Bone marrow (tissue), 2 donors: ENCODE data around the gene SMARCC1.

Experiments
- DNase-seq, 2 donors: peaks; one replicate each; lab custom pipeline; 2025; lab: John Stamatoyannopoulos, UW

The SMARCC1 gene

GRCh38 chr3:47701388-47701787, 80.3 kb downstream of the SMARCC1 start:
- DNase-seq, result no peak

GRCh38 chr3:47692158-47692557, 89.5 kb downstream of the SMARCC1 start:
- DNase-seq, result no peak

GRCh38 chr3:47688488-47688887, 93.2 kb downstream of the SMARCC1 start:
- DNase-seq, result no peak

DNA sequence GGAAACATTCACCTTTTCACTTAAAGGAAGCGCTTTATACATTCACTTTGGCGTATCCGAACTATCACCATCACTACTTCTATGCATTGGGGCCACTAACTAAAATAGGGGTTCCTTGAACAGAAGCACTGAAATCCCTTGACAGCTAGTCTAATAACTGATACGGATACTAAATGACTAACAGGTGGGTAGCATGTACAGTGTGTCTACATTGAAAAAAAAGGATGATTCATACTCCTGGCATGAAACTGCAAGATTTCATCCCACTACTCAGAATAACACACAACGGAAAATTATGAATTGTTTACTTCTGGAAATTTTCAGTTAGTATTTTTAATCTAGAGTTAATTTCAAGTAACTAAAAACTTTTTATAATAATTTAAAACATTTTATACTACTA, 96.7 kb downstream of the SMARCC1 start:
- DNase-seq, result no peak

GRCh38 chr3:47681016-47681415, 100.7 kb downstream of the SMARCC1 start:
- no peak for DNase-seq

- DNase-seq, result no peak
Observed at GRCh38 chr3:47678446-47679338, 103.0 kb downstream of the SMARCC1 start.

GRCh38 chr3:47669026-47669749, 112.5 kb downstream of the SMARCC1 start:
- DNase-seq, result no peak

DNA sequence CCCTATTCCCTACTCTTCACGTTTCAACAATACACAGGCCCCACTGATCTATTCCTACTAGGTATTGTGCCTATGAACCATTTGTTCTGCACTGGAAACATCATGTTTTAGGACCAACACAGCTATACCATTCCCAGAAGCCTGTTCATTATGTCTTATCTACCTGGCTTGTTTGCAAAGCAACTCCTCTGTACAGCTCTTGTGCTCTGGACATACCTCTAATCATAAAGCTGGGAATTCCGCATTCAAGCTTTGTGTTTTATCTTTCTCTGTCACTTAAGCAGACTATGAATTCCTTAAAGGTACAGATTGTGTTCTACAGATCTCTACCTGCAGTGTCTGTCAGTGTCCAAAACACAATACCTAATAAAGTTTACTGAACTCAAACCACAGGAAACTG, 115.6 kb downstream of the SMARCC1 start:
- DNase-seq, result no peak

- DNase-seq, result no peak
Observed at GRCh38 chr3:47664519-47664918, 117.2 kb downstream of the SMARCC1 start.

DNA sequence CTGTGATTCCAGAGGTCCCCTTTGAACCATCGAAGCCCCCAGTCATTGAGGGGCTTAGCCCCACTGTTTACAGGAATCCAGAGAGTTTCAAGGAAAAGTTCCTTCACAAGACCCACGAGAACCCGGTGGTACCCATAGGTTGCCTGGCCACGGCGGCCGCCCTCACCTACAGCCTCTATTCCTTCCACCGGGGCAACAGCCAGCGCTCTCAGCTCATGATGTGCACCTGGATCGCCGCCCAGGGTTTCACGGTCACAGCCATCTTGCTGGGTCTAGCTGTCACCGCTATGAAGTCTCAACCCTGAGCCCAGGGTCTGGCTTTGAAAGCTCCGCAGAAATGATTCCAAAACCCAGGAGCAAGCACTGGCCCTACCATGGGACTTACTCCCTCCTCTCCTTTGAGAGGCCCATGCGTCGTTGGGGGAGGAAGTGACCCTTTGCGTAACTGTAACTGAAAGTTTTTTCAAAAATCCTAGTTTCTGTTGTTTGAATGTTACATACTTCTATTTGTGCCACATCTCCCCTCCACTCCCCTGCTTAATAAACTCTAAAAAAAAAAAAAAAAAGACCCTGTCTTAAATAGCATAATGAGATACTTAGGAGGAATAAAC, 118.0 kb downstream of the SMARCC1 start:
- no peak for DNase-seq

DNA sequence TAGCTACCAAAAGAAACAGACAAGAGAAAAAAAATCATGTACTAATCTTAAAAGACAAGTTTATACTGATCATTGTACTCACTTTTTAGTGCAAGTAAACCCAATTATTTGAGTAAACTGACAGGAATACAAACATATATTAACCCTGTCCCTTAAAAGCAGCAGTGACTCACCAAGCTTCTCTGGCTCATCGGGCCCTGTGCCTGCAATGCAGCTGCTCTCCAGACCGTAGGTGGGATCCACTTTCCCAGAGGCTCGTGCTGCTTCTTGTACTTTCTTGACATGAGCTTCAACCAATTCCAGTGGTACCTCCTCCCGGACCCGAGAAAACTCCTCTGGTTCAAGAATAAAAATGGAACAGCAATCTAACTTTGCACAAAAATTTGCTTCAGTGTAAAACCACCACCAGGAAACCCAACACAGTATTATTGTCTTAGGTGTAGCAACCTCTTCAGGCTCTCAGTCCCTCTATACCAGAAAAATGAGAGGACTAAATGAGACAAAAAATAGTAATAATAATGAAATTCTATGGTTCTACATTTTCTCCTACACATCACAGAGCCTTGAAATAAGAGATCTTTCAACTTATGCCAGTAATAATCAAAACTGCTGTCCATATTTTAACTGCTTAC, 120.5 kb downstream of the SMARCC1 start:
- no peak for DNase-seq

- no peak for DNase-seq
Observed at GRCh38 chr3:47658444-47658843, 123.2 kb downstream of the SMARCC1 start.

- no peak for DNase-seq
Observed at GRCh38 chr3:47652142-47652541, 129.6 kb downstream of the SMARCC1 start.

DNA sequence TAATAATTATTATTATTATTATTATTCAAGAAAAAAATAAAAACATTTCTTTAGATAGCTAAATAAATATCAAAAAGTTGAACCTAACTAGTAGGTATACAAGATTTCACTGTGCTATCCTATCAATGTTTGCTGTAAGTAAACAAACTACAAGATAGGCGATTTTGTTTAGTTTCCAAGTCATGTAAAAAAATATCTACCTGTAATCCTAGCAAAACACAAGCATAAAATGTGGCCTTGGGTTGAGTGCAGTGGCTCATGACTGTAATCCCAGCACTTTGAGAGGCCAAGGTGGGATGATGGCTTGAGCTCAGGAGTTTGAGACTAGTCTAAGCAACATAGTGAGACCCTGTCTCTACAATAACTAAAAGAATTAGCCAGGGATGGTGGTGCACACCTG, 131.4 kb downstream of the SMARCC1 start:
- no peak for DNase-seq

GRCh38 chr3:47647550-47647949, 134.1 kb downstream of the SMARCC1 start:
- DNase-seq, result no peak

DNA sequence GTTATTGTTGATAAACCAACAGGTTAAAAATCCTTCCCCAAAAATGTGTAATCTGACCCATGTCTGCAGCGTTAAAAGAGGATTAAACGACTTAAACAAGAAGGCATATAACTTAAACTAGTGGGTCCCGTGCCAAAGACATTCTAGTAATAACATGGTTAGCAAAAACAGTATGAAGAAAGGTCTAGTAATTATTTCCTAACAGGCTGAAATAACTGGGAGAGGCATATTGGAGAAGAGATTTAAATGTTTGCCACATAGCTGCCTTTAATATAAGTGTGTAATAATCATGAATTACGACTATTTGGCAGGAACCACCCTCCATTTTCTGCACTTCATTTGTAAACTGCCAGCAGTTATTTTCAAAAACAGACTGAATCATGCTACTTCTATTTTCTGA, 135.3 kb downstream of the SMARCC1 start:
- DNase-seq, result no peak

DNA sequence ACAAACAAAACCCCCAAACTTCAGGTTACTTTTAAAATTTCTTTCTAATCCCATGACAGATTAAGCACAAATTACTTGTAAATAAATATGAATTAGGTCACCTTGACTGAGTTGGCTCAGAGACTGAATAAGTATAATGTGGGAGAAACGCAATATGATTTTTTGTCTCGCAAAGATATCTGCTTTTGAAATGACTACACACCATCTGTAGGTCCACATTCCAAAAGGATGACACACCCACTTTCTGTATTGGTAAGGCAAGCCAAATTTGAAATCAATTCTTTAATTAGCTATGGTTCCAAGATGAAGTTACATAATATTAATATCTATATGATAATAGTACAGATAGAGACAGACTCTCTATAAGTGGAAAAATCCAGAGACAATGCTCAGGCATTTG, 136.1 kb downstream of the SMARCC1 start:
- no peak for DNase-seq

- DNase-seq, result no peak
Observed at GRCh38 chr3:47643092-47643491, 138.6 kb downstream of the SMARCC1 start.

DNA sequence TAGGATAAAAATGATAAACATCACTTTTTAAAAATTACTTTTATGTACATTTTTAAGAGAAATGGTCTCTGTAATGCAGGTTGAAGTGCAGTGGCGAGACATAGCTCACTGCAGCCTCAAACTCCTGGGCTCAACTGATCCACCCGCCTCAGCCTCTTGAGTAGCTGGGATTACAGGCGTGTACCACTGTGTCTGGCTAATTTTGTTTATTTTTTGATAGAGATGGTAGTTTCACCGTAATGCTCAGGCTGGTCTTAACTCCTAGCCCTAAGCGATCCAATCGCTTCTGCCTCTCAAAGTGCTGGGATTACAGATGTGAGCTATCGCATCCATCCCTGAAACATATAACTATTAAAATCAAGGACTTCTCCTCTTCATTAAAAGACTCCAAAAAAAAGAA, 140.0 kb downstream of the SMARCC1 start:
- no peak for DNase-seq

DNA sequence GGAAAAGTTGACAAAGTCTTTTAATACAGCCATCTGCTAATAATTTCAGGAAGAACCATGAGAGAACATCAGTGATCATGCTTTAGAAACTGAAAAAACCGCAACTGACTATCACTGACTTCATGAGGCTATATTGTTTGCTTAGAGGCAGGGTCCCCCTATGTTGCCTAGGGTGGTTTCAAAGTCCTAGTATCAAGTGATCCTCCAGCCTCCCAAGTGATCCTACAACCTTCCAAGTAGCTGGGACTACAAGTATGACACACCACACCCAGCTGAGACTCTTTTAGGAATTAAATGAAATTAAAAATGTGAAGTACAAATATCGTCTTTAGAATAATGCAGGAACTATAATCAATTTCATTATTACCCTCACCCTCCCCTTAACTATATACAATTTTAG, 144.8 kb downstream of the SMARCC1 start:
- DNase-seq, result no peak

DNA sequence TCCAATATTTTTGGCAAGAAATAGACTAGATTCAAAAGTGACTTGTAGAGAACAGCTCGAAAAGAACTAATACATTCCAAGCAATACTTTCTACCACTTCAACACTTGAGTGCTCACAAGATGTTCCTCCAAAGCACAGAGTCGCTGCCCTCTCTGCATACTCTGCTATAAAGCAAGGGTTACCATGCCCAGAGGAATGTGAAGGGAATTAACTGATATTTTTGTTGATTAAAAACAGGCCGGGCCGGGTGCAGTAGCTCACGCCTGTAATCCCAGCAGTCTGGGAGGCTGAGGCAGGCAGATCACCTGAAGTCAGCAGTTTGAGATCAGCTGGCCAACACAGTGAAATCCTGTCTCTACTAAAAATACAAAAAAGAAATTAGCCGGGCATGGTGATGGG, 145.5 kb downstream of the SMARCC1 start:
- no peak for DNase-seq

- no peak for DNase-seq
Observed at GRCh38 chr3:47635536-47635935, 146.2 kb downstream of the SMARCC1 start.
